Body of pancreas (tissue), 4 donors: ENCODE results near the gene NCOA1. TPM values are rescaled to one million over a fixed set of nuclear protein-coding genes. Genes with fewer than 3 reads are reported as not detected.
"Not testable (repeated sequence)": the region's sequence is repeated elsewhere in the genome, so short reads cannot be mapped to it uniquely, and the experiment has no call there.

Experiments
- ATAC-seq: fragments of 150-250 bp; one replicate; pipeline ENCODE4 v1.9.1; 2016
- DNase-seq, 4 donors: peaks; one replicate each; pipeline ENCODE4 v3.0.0-alpha.2; 2019
- H3K27ac ChIP-seq, 4 donors: fragments of 200-600 bp; sonication (generic); 1 replicate in 3 of 4; 2 replicates in 1 of 4; pipeline versions ENCODE4 v1.5.1 to v1.6.1; 2016 to 2019; ENCODE audit warnings: mild to moderate bottlenecking in 1 of 4, mixed read lengths in 1 of 4, moderate library complexity in 1 of 4
- H3K27me3 ChIP-seq, 2 donors: fragments of 200-600 bp; sonication (generic); one replicate each; pipeline ENCODE4 v1.6.0; 2016; ENCODE audit warnings: mild to moderate bottlenecking in 1 of 2
- H3K36me3 ChIP-seq, 2 donors: fragments of 200-600 bp; sonication (generic); replicated peaks in 1 of 2; 2 replicates each; pipeline ENCODE4 v1.5.1; 2016; ENCODE audit warnings: low read depth in 2 of 2; ENCODE audit not compliant: insufficient read depth in 1 of 2
- H3K4me1 ChIP-seq: fragments of 200-600 bp; sonication (generic); one replicate; pipeline ENCODE4 v1.6.0; 2016
- H3K4me3 ChIP-seq, 2 donors: fragments of 200-600 bp; sonication (generic); 1 replicate in 1 of 2; 2 replicates in 1 of 2; pipeline ENCODE4 v1.5.1; 2016 to 2019
- H3K9me3 ChIP-seq, 3 donors: fragments of 200-600 bp; sonication (generic); 1 replicate in 2 of 3; 2 replicates in 1 of 3; pipeline ENCODE4 v1.5.1; 2016
- POLR2A ChIP-seq, 3 donors: fragments of 450-650 bp; IDR thresholded peaks; one replicate each; pipeline ENCODE4 v1.6.1; 2016; ENCODE audit warnings: antibody characterized with exemption in 3 of 3, mild to moderate bottlenecking in 2 of 3
- WGBS, 2 donors: methylation state at CpG; one replicate each; pipeline ENCODE4 v1.1.5; 2017; 5-methylcytosine and 5-hydroxymethylcytosine counted together
- intact Hi-C: fragments of 100-400 bp; cut with DNase I; formaldehyde crosslinking; loops from one replicate; pipeline ENCODE4 v1.15.1; 2023
- total RNA-seq, 2 donors: library from RNA; depleted of rRNA; stranded (reverse); fragments of >200 nt; gene quantifications; one replicate each; pipeline ENCODE4 v1.1.0, GENCODE V29; 2016
- TF ChIP-seq, protein P1 (sequence below), 7 experiments: fragments of 450-650 bp in 4 of 7; fragments of 200-600 bp in 3 of 7; sonication (generic) in 3 of 7; IDR thresholded peaks; one replicate each; pipeline ENCODE4 v1.5.1; 2016 to 2019; ENCODE audit warnings: antibody characterized with exemption in 7 of 7

Gene NCOA1
- total RNA-seq, 2 donors from 2014 or later, result 22.1 to 38.7 TPM

DNA sequence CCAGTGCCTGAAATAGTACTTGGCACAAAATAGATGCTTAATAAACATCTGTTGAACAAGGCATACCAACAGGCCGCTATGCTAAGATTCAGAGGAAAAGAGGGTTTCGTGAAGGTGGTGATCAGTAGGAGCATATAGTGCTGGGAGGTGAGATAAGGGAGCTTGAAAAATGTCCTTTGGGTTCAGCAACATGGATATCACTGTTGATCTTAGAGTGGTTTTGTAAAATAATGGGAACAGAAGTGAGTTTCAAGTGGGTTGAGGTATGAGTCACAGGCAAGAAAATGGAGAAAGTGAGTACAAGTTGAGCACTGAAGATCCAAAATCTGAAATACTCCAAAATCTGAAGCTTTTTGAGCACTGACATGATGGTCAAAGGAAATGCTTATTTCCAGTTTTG, 306.6 kb downstream of the NCOA1 start:
- H3K9me3 ChIP-seq, result no peaks in the 10 kb centered on the region
- peaks cover 6% of the 10 kb centered on the region for H3K4me1 ChIP-seq
- no peaks in the 10 kb centered on the region for H3K27me3 ChIP-seq
- H3K4me3 ChIP-seq, result no peak overlapping the region
- H3K36me3 ChIP-seq, result no peaks in the 10 kb centered on the region
- ATAC-seq, result no peak
- TF ChIP-seq, protein P1, sequence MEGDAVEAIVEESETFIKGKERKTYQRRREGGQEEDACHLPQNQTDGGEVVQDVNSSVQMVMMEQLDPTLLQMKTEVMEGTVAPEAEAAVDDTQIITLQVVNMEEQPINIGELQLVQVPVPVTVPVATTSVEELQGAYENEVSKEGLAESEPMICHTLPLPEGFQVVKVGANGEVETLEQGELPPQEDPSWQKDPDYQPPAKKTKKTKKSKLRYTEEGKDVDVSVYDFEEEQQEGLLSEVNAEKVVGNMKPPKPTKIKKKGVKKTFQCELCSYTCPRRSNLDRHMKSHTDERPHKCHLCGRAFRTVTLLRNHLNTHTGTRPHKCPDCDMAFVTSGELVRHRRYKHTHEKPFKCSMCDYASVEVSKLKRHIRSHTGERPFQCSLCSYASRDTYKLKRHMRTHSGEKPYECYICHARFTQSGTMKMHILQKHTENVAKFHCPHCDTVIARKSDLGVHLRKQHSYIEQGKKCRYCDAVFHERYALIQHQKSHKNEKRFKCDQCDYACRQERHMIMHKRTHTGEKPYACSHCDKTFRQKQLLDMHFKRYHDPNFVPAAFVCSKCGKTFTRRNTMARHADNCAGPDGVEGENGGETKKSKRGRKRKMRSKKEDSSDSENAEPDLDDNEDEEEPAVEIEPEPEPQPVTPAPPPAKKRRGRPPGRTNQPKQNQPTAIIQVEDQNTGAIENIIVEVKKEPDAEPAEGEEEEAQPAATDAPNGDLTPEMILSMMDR (IDR thresholded peaks at IDR 0.05), result no peak
- no peak for TF ChIP-seq POLR2A (IDR thresholded peaks at IDR 0.05)
- no peak overlapping the region for H3K27ac ChIP-seq
- 92 to 94% methylated on average over 2 of the region's 2 CpGs for WGBS, 2 donors
- no peak for DNase-seq
- intact Hi-C loops, result no loop called here

DNA sequence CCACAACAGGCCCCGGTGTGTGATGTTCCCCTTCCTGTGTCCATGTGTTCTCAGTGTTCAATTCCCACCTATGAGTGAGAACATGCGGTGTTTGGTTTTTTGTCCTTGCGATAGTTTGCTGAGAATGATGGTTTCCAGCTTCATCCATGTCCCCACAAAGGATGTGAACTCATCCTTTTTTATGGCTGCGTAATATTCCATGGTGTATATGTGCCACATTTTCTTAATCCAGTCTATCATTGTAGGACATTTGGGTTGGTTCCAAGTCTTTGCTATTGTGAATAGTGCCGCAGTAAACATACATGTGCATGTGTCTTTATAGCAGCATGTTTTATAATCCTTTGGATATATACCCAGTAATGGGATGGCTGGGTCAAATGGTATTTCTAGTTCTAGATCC, 309.4 kb downstream of the NCOA1 start:
- intact Hi-C loops, result not testable (repeated sequence)

DNA sequence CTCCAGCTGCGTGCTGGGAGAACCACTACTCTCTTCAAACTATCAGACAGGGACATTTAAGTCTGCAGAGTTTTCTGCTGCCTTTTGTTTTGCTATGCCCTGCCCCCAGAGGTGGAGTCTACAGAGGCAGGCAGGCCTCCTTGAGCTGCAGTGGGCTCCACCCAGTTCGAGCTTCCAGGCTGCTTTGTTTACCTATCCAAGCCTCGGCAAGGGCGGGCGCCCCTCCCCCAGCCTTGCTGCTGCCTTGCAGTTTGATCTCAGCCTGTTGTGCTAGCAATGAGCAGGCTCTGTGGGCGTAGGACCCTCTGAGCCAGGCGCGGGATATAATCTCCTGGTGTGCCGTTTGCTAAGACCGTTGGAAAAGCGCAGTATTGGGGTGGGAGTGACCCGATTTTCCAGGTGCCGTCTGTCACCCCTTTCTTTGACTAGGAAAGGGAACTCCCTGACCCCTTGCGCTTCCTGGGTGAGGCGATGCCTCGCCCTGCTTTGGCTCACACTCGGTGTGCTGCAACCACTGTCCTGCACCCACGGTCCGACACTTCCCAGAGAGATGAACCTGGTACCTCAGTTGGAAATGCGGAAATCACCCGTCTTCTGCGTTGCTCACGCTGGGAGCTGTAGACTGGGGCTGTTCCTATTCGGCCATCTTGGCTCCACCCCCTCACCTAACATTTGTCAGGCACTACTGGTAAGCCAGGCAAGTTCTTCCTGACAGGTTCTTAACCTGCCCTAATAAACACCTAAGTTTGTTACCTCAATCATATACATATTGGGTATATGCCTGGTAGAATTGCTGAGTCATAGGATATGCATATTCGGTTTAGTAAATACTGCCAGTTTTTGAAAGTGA, 315.0 kb downstream of the NCOA1 start:
- H3K27me3 ChIP-seq, H3K27ac ChIP-seq, H3K9me3 ChIP-seq, ATAC-seq, DNase-seq, H3K36me3 ChIP-seq, H3K4me1 ChIP-seq, H3K4me3 ChIP-seq, intact Hi-C loops: not testable (repeated sequence)
- WGBS, 2 donors, result 89 to 94% methylated on average over 19 to 25 of the region's 25 CpGs

More for the DNA sequence above, 309.4 kb downstream of the NCOA1 start:
- WGBS, 2 donors, result 82 to 100% methylated on average over 5 of the region's 5 CpGs
- H3K9me3 ChIP-seq, H3K4me1 ChIP-seq, H3K36me3 ChIP-seq, H3K27ac ChIP-seq, H3K27me3 ChIP-seq, H3K4me3 ChIP-seq, ATAC-seq, DNase-seq: not testable (repeated sequence)

DNA sequence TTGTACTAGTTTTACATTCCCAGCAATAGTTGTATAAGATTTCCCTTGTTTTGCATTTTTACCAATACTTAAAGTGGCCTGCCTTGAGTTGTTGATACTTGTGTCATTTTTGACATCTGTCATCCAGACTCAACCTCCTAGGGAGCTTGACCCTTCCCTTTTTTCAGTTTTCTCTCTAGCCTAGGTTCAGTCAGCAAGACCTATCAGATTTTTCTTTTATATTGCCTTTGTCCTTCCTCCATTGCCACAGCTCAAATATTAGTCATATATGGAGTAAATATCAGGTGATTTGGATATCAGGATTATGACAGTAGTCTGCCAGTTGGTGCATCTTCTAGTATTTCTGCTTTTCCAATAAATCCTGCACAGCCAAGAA, 315.6 kb downstream of the NCOA1 start:
- TF ChIP-seq POLR2A (IDR thresholded peaks at IDR 0.05), result no peak
- Histone ChIP-seq H3K27me3 (no peaks in the 10 kb centered on the region), H3K27ac (no peak overlapping the region), H3K4me3 (no peak overlapping the region), H3K4me1 (no peaks in the 10 kb centered on the region), H3K36me3 (no peaks in the 10 kb centered on the region), H3K9me3 (no peaks in the 10 kb centered on the region)
- ATAC-seq (no peak), DNase-seq (no peak)
- intact Hi-C loops, result no loop called here

DNA sequence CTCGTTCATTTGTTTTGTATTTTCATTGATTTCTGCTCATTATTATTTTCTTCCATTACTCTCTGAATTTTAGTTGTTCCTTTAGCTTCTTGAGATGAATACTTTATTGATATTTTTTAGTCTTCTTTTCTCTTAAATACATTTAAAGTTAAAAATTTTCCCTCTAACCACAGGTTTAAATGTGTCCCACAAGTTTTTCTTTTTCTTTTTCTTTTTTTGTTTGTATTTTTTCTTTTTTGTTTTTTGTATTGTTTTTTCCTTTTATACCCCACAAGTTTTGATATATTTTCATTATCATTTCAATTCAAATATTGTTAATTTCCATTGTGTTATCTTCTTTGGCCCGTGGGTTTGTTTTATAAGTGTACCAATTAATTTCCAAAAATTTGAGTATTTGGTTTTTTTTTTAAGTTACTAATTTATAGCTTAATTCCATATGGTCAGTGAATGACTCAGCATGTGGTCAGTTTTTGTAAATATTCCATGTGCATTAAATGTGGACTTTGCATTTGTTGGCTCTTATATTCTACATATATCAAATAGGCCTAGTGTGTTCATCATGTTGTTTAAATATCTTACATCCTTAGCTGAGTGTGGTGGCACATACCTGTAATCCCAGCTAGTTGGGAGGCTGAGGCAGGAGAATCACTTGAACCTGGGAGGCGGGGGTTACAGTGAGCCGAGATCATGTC, 318.4 kb downstream of the NCOA1 start:
- Histone ChIP-seq H3K4me1 (no peaks in the 10 kb centered on the region), H3K9me3 (no peaks in the 10 kb centered on the region), H3K4me3 (no peak overlapping the region), H3K36me3 (no peaks in the 10 kb centered on the region), H3K27me3 (no peaks in the 10 kb centered on the region), H3K27ac (no peak overlapping the region)
- intact Hi-C loops, result no loop called here
- no peak for TF ChIP-seq POLR2A (IDR thresholded peaks at IDR 0.05)
- TF ChIP-seq, protein P1 (IDR thresholded peaks at IDR 0.05), result no peak
- 77 to 85% methylated on average over 4 of the region's 4 CpGs for WGBS, 2 donors
- no peak for ATAC-seq
- DNase-seq, result no peak

DNA sequence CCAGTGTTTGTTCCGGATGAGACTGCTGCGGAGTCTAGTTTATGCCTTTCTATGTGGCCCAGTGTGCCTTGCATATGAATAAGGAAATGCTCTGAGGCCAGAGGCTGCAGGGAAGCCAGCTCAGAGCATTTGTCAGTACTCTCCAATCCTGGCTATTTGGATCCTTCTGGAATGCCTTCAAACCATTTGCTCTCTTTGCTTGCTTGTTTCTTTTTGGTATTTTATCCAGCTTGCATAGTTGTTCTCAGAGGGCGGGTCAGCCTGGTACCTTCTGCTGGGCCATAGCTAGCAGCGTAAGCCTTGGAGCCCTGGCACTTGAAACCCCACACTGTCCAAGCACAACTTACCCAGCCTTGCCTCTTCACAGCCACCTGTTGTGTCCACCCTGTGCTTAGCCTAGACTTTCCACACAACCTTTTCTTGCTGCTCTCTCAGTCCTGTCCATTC, 322.7 kb downstream of the NCOA1 start:
- no peak overlapping the region for H3K27ac ChIP-seq
- H3K36me3 ChIP-seq, result no peaks in the 10 kb centered on the region
- no peaks in the 10 kb centered on the region for H3K9me3 ChIP-seq
- H3K4me1 ChIP-seq, result peaks cover 3% of the 10 kb centered on the region
- H3K27me3 ChIP-seq, result no peaks in the 10 kb centered on the region
- 93 to 100% methylated on average over 4 of the region's 4 CpGs for WGBS, 2 donors
- ATAC-seq (no peak), DNase-seq (no peak)
- H3K4me3 ChIP-seq, result no peak overlapping the region
- intact Hi-C loops, result no loop called here
- TF ChIP-seq, protein P1 (IDR thresholded peaks at IDR 0.05), result no peak
- no peak for TF ChIP-seq POLR2A (IDR thresholded peaks at IDR 0.05)
